Karpas-422 (cell line): Measurements from ENCODE around the gene AHCYL2. TPM values are rescaled to one million over a fixed set of nuclear protein-coding genes. Genes with fewer than 3 reads are reported as not detected.
"Not testable (repeated sequence)": the region's sequence is repeated elsewhere in the genome, so short reads cannot be mapped to it uniquely, and the experiment has no call there.

Experiments
- DNase-seq: peaks from one replicate; pipeline ENCODE4 v3.0.0-alpha.2; 2015
- H2AFZ ChIP-seq: fragments of 200-600 bp; sonication (generic); 2 replicates; pipeline ENCODE4 v1.6.1; 2014; ENCODE audit warnings: antibody characterized with exemption, low read length, mixed read lengths
- H3K27ac ChIP-seq: fragments of 200-600 bp; sonication (generic); 2 replicates; pipeline ENCODE4 v1.5.1; 2014; ENCODE audit warnings: mild to moderate bottlenecking, low read length, moderate library complexity
- H3K27me3 ChIP-seq: fragments of 200-600 bp; sonication (generic); 2 replicates; pipeline ENCODE4 v1.6.1; 2014; ENCODE audit warnings: low read length, mixed read lengths
- H3K36me3 ChIP-seq: fragments of 200-600 bp; sonication (generic); 2 replicates; pipeline ENCODE4 v1.6.1; 2014; ENCODE audit warnings: low read length, mixed read lengths; ENCODE audit not compliant: insufficient read depth
- H3K4me1 ChIP-seq: fragments of 200-600 bp; sonication (generic); 2 replicates; pipeline ENCODE4 v1.6.1; 2014; ENCODE audit warnings: mild to moderate bottlenecking, low read length, mixed read lengths
- H3K4me2 ChIP-seq: fragments of 200-600 bp; sonication (generic); 2 replicates; pipeline ENCODE4 v1.6.1; 2014; ENCODE audit warnings: low read length, low read depth, mild to moderate bottlenecking; ENCODE audit not compliant: poor library complexity, severe bottlenecking
- H3K4me3 ChIP-seq: fragments of 200-600 bp; sonication (generic); 2 replicates; pipeline ENCODE4 v1.5.1; 2014; ENCODE audit warnings: mild to moderate bottlenecking, antibody characterized with exemption, low read length, mixed read lengths
- H3K79me2 ChIP-seq: fragments of 200-600 bp; sonication (generic); 2 replicates; pipeline ENCODE4 v1.6.1; 2014; ENCODE audit warnings: mild to moderate bottlenecking, low read length, mixed read lengths
- H3K9ac ChIP-seq: fragments of 200-600 bp; sonication (generic); 2 replicates; pipeline ENCODE4 v1.6.0; 2014; ENCODE audit warnings: low read length
- H3K9me2 ChIP-seq: fragments of 200-600 bp; sonication (generic), shearing (Covaris generic); replicated peaks from 2 replicates; pipeline ENCODE4 v1.6.0; 2014; ENCODE audit warnings: mild to moderate bottlenecking, low read length, moderate library complexity; ENCODE audit not compliant: insufficient read depth
- H3K9me3 ChIP-seq: fragments of 300-700, 200-600 bp; sonication (generic); 2 replicates; pipeline ENCODE4 v1.6.1; 2014; ENCODE audit warnings: low read length, mixed read lengths
- H4K20me1 ChIP-seq: fragments of 200-600 bp; sonication (generic); 2 replicates; pipeline ENCODE4 v1.6.1; 2014; ENCODE audit warnings: mild to moderate bottlenecking, antibody characterized with exemption, low read length, low read depth; ENCODE audit not compliant: insufficient read depth
- total RNA-seq: library from RNA; depleted of rRNA; stranded (reverse); fragments of >200 nt; shearing (Covaris generic); gene quantifications from 2 replicates; pipeline ENCODE4 v1.2.3, GENCODE V29; 2014; ENCODE audit warnings: low replicate concordance

AHCYL2 gene
- total RNA-seq, 1 experiment from 2014 or later, result 6.0 TPM

DNA sequence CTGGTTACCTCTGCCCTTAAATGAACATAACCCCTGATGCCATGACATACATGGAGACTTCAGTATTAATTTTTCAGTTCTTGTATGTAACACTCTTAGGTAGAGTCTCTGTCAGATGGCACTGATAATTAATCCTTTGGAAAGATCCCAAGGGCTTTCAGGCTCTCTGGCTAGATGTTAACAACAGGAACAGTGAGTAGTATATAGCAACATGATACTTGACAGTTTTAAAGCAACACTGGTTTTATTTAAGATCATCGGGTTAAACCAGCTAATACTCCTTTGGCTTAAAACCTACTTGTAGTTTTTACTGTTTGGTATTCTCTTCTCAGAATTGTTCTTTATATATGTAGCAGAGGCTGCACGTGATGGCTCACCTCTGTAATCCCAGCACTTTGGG, 27.3 kb downstream of the AHCYL2 start:
- DNase-seq, result no peak
- no peaks in the 10 kb centered on the region for H3K9me3 ChIP-seq
- H3K4me1 ChIP-seq, result peaks cover 8% of the 10 kb centered on the region
- no peak overlapping the region for H3K4me2 ChIP-seq
- 0 out of 2 replicates have a peak, but pooled peaks cover 9% of the 10 kb centered on the region for H4K20me1 ChIP-seq
- no peaks in the 10 kb centered on the region for H3K9me2 ChIP-seq
- H3K27me3 ChIP-seq, result no peaks in the 10 kb centered on the region
- H3K4me3 ChIP-seq, result no peak overlapping the region
- H3K36me3 ChIP-seq, result no peaks in the 10 kb centered on the region
- no peaks in the 10 kb centered on the region for H3K79me2 ChIP-seq
- H2AFZ ChIP-seq, result no peak overlapping the region
- no peak overlapping the region for H3K27ac ChIP-seq
- H3K9ac ChIP-seq, result no peak overlapping the region

DNA sequence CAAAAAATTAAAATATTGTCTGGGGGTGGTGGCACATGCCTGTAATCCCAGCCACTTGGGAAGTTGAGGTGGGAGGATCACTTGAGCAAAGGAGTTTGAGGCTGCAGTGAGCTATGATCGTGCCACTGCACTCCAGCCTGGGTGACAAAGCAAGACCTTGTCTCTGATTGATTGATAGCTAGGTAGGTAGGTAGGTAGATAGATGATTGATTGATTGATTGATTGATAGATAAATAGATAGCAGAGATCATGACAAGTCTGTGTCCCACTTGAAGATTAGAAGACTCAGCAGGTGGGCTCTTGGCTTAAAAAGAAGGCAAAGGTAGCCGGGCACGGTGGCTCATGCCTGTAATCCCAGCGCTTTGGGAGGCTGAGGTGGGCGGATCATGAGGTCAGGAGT, 27.8 kb downstream of the AHCYL2 start:
- not testable (repeated sequence) for H3K4me3 ChIP-seq, H3K79me2 ChIP-seq, DNase-seq, H3K27ac ChIP-seq, H3K4me1 ChIP-seq, H3K4me2 ChIP-seq, H4K20me1 ChIP-seq, H3K9me3 ChIP-seq, H3K36me3 ChIP-seq, H2AFZ ChIP-seq, H3K27me3 ChIP-seq, H3K9ac ChIP-seq, H3K9me2 ChIP-seq

DNA sequence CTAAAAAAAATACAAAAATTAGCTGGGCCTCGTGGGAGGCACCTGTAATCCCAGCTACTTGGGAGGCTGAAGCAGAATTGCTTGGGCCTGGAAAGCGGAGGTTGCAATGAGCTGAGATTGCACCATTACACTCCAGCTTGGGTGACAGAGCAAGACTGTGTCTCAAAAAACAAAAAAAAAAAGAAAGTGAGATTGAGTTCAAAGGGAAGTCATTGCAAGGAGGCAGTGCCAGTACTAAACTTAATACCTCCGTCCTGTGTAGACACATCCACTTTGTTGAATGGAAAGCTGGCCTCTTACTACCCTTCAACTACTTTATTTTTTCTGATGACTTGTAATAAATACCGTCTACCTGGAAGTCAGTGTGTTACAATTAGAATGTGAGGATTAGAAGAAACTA, 31.0 kb downstream of the AHCYL2 start:
- Histone ChIP-seq H3K27me3 (no peaks in the 10 kb centered on the region; the same call in 1 of the 2 replicates), H3K36me3 (no peaks in the 10 kb centered on the region), H3K79me2 (no peaks in the 10 kb centered on the region), H3K4me3 (no peak overlapping the region), H3K4me1 (peaks cover 8% of the 10 kb centered on the region), H4K20me1 (0 out of 2 replicates have a peak, but pooled peaks cover 2% of the 10 kb centered on the region), H3K4me2 (no peak overlapping the region), H3K27ac (no peak overlapping the region), H3K9me2 (no peaks in the 10 kb centered on the region), H2AFZ (no peak overlapping the region), H3K9ac (no peak overlapping the region), H3K9me3 (no peaks in the 10 kb centered on the region)
- no peak for DNase-seq

DNA sequence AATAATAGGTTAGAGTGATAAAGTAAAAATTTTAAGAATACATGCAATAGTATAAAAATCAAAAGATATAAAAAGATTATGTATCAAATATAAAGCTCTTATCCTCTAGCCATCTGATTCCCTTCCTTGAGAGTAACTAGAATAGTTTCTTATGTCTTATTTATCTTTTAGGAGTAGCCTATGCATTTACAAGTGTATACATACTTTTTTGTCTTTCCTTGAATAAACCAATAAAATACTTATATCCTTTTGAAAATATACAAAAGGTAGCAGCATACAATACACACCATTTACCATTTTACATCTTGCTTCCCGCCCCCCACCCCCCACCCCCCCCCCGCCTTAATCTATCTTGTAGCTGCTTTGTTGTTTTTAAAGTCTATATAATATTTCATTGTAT, 31.4 kb downstream of the AHCYL2 start:
- Histone ChIP-seq H3K79me2 (no peaks in the 10 kb centered on the region), H3K4me1 (peaks cover 7% of the 10 kb centered on the region), H3K9me3 (no peaks in the 10 kb centered on the region), H3K9me2 (no peaks in the 10 kb centered on the region), H3K4me3 (no peak overlapping the region), H3K27ac (no peak overlapping the region), H3K27me3 (no peaks in the 10 kb centered on the region; the same call in 1 of the 2 replicates), H3K4me2 (no peak overlapping the region), H3K36me3 (no peaks in the 10 kb centered on the region), H2AFZ (no peak overlapping the region), H4K20me1 (no peaks in the 10 kb centered on the region), H3K9ac (no peak overlapping the region)
- DNase-seq, result no peak

DNA sequence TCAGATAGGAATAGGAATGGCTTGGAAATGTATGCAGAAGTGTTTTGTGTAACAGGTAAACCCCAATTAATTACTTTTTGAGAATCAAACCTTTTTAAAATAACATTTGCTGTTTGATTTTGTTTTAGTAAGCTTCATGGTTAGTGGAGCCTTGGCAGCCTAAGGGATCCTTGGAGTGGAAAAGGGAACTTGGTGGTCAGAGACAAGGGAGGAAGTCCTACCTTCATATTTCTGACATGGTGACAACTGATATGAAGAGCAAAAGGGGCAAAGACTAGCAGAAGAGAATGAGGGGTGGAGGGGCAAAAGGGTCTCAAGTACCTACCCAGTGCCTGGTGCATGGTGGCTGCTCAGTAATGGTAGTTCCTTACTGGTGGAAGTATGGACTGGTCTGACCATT, 32.3 kb downstream of the AHCYL2 start:
- Histone ChIP-seq H4K20me1 (no peaks in the 10 kb centered on the region), H3K9ac (no peak overlapping the region), H3K9me2 (no peaks in the 10 kb centered on the region), H3K27ac (no peak overlapping the region), H3K4me1 (peaks cover 14% of the 10 kb centered on the region), H3K79me2 (no peaks in the 10 kb centered on the region), H3K4me3 (no peak overlapping the region), H3K27me3 (no peaks in the 10 kb centered on the region; the same call in 1 of the 2 replicates), H3K36me3 (no peaks in the 10 kb centered on the region), H3K4me2 (no peak overlapping the region), H2AFZ (no peak overlapping the region), H3K9me3 (no peaks in the 10 kb centered on the region)
- DNase-seq, result no peak

DNA sequence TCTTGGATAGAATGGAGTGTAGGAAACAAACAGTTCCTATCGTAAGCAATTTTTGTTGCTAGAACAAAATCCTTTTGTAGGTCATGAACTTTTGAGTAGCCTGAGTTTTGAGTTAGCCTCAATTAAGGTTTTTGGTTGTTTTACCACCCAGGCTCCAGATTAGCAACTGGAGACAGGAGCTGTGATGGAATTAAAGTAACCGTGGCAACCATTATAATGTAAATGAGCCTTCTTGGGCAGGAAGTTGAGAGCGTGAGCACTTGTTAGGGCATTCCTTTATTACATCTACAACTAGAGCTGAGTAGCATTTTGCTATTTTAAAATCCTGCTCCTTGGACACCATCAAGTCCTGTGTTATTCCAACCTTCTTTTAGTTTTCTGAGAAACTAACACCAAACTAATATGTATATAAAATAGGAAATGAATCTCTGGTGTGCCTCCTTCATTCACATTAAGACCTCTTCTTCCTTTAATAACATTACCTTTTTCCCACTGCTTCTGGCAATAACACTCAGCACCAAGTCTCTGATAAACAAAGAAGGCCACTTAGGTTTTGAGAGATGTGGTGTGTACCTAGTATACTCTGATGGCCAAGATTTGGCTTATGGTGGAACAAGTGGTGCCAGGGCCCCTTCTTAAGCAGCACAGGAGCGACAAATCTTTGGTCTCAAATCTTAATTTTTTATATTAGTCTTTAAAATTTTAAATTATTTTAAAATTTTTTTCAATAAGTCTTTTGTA, 34.0 kb downstream of the AHCYL2 start:
- 0 out of 2 replicates have a peak, but pooled peaks cover 4% of the 10 kb centered on the region for H4K20me1 ChIP-seq
- H3K27ac ChIP-seq, result no peak overlapping the region
- no peaks in the 10 kb centered on the region for H3K79me2 ChIP-seq
- H3K9me2 ChIP-seq, result no peaks in the 10 kb centered on the region
- peak; percentile 47 for DNase-seq
- H3K4me3 ChIP-seq, result no peak overlapping the region
- no peaks in the 10 kb centered on the region for H3K36me3 ChIP-seq
- no peak overlapping the region for H3K9ac ChIP-seq
- H2AFZ ChIP-seq, result no peak overlapping the region
- H3K4me2 ChIP-seq, result no peak overlapping the region
- H3K27me3 ChIP-seq, result no peaks in the 10 kb centered on the region; the same call in 1 of the 2 replicates
- no peaks in the 10 kb centered on the region for H3K9me3 ChIP-seq
- H3K4me1 ChIP-seq, result peaks cover 16% of the 10 kb centered on the region

DNA sequence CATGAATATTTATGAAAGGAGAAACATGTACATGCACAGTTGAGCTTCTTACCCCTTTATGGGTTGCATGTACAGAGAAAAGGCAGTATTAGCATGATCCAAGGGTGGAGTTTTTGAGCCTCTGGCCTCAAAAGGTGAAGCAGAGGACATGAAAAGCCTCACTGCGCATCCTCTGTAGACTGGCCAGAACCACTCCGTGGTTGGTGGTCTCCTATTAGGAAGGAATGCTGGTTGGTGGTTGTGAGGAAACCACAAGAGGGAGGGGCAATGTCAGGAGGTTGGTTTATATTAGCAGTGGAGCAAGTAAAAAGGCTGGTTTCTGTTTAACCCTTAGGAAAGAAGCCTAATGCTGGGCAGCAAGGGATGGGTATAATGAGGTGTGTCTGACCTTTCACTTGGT, 37.5 kb downstream of the AHCYL2 start:
- H3K9me2 ChIP-seq, result no peaks in the 10 kb centered on the region
- no peaks in the 10 kb centered on the region for H3K9me3 ChIP-seq
- H3K9ac ChIP-seq, result no peak overlapping the region
- H4K20me1 ChIP-seq, result 0 out of 2 replicates have a peak, but pooled peaks cover 4% of the 10 kb centered on the region
- no peaks in the 10 kb centered on the region for H3K36me3 ChIP-seq
- no peak overlapping the region for H2AFZ ChIP-seq
- no peak for DNase-seq
- H3K27me3 ChIP-seq, result no peaks in the 10 kb centered on the region; the same call in 1 of the 2 replicates
- H3K79me2 ChIP-seq, result no peaks in the 10 kb centered on the region
- H3K4me2 ChIP-seq, result no peak overlapping the region
- H3K4me1 ChIP-seq, result peaks cover 16% of the 10 kb centered on the region
- H3K4me3 ChIP-seq, result no peak overlapping the region
- no peak overlapping the region for H3K27ac ChIP-seq

DNA sequence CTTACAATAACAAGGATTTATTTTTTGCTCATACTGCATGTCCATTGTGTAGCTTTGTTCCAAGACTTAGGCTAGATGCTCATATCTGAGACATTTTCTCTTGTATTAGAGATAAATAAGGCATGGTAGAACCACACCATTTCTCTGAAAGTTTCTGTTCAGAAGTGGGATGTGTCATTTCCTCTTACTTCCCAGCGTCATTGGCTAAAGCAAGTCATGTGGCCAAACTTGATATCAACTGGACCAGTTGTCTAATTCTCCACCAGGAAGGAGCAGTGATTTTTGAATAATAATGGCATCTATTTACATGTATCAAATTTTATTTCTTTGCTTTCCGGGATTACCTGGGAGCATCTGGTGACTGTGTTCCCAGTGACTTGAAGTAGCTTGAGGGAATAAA, 38.3 kb downstream of the AHCYL2 start:
- H3K4me1 ChIP-seq, result peaks cover 16% of the 10 kb centered on the region
- no peak overlapping the region for H3K27ac ChIP-seq
- peak; percentile 43 for DNase-seq
- H3K9ac ChIP-seq, result no peak overlapping the region
- no peaks in the 10 kb centered on the region for H3K9me2 ChIP-seq
- H4K20me1 ChIP-seq, result 0 out of 2 replicates have a peak, but pooled peaks cover 4% of the 10 kb centered on the region
- no peak overlapping the region for H2AFZ ChIP-seq
- H3K36me3 ChIP-seq, result no peaks in the 10 kb centered on the region
- H3K79me2 ChIP-seq, result no peaks in the 10 kb centered on the region
- H3K4me2 ChIP-seq, result no peak overlapping the region
- no peaks in the 10 kb centered on the region for H3K27me3 ChIP-seq
- H3K4me3 ChIP-seq, result no peak overlapping the region
- no peaks in the 10 kb centered on the region for H3K9me3 ChIP-seq
